Stimulated activated CD8-positive, alpha-beta memory T cell treated with anti-CD3 and anti-CD28 coated beads, Interleukin-7, amount 100 ng/mL, for 24 hours (primary cell): Measurements from ENCODE around the gene NSL1.

Experiments used
- DNase-seq: peaks from one replicate; pipeline ENCODE4 v3.0.0-alpha.2; 2020; ENCODE audit warnings: low read depth

NSL1 gene

DNA sequence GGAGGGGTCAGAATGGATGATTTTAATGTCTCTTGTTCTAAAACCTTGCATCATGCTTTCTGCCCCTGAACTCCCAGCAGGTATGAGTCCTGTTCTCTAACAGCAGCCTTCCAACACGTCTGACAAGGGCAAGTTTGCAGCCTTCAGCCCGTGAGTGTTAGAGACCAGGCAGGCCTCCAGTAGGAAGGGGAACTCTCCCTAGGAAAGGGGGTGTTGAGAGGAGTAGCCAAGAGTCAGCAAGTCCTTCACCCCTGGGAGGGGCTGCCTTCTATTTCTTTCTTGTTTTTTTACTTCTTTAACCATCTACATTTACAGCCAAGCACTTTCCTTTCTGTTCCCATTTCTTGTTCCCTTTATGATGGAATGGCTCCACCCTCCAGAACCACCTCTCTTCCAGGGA is 106.1 kb downstream of the NSL1 start:
- DNase-seq = no peak

DNA sequence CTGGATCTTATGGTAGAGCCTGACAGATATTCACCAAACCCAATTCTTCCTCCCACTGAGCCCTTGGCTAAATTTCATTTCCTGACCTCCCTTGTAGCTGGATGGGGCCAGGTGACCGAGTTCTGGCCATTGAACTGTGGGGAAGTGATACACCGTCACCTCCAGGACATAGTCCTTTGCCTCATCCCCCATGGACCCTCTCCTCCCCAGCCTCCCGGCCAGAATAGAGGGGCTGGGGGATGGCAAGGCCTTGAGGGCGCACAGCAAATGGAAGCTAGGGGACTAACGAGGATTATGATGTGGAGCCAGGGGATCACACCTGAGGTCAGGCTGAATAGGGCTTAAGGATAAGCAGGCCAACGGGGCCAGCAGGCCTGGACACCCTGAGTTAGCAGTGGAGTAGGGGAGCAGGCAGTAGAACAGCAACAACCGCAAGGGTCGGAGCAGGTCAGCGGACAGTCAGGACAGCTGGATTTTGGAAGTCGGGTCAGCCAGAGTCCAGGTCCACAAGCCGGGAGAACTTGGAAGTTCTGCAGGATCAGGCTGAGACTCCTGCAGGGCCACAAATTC is 107.0 kb downstream of the NSL1 start:
- DNase-seq = no peak

- no peak for DNase-seq
Measured at GRCh38 chr1:212684076-212684475, 107.5 kb downstream of the NSL1 start.

GRCh38 chr1:212683357-212683722 is 108.2 kb downstream of the NSL1 start:
- no peak for DNase-seq

- DNase-seq = no peak
Measured at GRCh38 chr1:212680680-212681389, 110.7 kb downstream of the NSL1 start.

DNA sequence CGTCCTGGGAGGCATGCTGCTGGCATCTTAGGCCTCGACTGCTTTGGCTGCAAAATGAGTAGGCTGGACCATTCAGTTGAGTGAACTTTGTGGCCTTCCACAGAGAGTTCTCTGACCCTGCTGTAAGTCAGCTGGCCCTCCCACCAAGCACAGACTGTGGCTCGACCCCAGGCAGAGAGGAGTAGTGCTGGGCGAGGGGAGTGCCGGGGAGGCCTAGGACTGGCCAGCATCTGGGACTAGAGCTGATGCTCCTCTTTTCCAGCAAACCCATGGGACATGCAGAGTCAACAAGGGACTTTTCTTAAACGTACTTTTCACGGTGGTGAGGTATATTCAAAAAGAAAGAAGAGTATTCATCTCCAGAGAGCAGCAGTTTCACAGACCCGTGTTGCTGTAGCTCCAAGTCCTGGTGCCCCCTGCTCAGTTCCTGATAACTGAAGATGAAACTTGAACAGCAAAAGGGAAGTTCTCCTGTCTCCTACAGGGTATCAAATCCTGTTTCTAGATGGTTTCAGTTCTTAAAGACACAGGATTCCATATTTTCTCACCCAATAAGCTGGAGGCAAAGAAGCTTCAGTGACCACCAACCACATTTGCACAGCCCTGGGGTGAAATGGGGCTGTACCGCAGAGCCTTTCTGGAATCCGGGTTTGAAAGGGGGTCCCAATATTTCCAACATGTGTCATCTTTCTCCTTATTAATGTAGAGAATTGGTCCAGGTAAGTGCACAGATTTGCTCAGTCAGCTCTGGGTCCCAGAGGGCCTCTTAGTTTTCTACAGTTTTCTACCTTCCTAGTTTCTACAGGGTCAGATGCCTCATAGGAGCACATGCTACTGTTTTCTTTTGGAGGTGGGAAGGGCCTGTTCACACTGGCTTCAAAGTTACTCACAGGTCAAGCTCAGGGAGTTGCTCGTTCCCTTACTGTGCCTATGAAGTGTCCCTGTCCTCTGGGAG is 112.8 kb downstream of the NSL1 start:
- DNase-seq = no peak

DNA sequence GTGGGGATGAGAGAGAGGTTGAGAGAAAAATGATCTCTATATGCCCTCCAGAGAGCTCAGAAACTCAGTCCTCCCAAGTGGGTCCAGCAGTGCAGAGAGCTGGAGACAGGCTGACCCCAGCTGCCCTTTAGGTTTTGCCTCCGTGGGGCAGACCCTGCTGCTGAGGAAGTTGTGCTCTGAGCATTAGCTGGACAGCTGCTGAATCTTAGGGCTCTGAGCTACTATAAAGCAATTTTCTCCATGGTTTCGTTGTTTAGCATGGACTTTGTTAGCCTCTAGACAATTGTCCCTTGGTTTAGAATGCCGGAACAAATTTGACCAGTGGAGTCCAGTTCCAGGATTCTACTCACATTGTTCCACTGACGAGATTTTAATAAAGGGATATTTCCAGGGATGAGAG is 114.0 kb downstream of the NSL1 start:
- no peak for DNase-seq

GRCh38 chr1:212677136-212677535 is 114.4 kb downstream of the NSL1 start:
- DNase-seq = no peak
